DMS 273 (cell line): ENCODE data around the gene PUS1.

Experiments used
- DNase-seq: peaks from one replicate; lab custom pipeline; 2025; ENCODE audit not compliant: unreplicated experiment; lab: John Stamatoyannopoulos, UW

Gene PUS1

GRCh38 chr12:131915823-131916222 is 13.3 kb upstream of the PUS1 start:
- no peak for DNase-seq

- DNase-seq = no peak
These were observed 12.6 kb upstream of the PUS1 start for GRCh38 chr12:131916306-131917138.

- no peak for DNase-seq
These were observed 11.9 kb upstream of the PUS1 start for GRCh38 chr12:131917139-131917710.

DNA sequence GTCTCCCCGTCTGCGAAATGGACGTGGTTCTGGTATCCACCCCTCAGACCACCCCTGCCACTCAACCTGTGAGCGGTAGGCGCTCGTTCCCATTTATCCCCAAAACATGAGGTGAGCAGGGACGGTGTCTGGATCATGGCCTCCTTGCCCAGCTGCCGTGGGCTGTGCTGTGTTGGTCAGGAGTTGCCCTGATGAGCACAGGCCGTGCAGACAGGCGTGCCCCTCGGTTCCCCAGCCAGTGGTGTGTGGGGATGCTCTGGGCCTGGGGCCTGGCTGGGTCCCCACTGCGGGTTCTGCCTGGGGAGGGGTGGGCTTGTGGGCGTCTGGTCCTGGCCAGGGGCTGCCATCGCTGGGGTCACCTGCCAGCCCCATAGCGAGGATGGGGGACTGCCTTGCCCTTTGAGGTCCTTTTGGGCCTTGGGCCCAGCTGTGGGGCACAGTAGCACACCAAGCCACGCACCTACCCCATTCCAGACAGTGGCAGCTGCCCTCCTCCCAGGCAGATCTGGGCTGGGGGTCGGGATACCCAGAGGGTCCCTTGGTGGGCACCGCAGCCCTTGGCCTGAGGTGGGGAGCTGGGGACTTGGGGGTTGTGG is 11.3 kb upstream of the PUS1 start:
- no peak for DNase-seq

- DNase-seq = no peak
These were observed 10.6 kb upstream of the PUS1 start for GRCh38 chr12:131918311-131919050.

DNA sequence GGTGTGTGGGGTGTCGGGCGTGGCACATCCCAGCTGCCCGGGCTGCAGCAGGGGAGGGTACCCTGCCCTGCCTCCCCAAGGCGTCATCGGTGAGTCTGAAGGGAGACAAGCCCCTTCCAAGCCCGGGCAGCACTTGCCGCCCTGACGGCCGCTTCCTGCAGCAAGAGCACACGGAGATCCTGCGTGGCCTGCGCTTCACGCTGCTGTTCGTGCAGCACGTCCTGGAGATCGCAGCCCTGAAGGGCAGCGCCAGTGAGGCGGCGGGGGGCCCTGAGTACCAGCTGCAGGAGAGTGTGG is 10.1 kb upstream of the PUS1 start:
- no peak for DNase-seq

DNA sequence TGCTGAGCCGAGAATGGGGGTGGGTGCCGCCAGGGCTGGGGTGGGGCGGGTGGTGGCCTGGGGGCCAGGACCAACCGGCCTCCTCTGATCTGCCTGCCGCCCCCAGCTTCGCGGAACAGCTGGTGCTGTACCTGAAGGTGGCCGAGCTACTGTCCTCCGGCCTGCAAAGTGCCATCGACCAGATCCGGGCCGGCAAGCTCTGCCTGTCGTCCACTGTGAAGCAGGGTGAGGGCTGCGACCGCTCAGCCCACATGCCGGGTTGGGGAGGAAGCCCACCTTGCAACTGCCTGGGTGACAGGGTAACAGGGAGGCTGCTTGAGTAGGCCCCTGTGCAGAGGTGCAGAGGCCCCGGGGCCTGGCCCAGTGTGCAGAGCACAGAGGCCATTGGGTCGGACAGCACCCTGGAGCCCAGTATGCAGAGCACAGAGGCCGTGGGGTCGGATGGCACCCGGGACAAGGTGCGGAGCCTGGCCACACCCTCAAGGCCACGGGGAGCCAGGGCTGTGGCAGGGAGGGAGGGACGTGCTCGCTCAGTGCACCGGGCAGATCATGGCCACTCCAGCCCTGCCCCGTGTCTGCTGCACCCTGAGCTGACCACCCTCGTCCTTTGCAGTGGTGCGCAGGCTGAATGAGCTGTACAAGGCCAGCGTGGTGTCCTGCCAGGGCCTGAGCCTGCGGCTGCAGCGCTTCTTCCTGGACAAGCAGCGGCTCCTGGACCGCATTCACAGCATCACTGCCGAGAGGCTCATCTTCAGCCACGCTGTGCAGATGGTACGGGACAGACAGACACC is 9.5 kb upstream of the PUS1 start:
- no peak for DNase-seq

- DNase-seq = no peak
These were observed 8.9 kb upstream of the PUS1 start for GRCh38 chr12:131920157-131920508.

DNA sequence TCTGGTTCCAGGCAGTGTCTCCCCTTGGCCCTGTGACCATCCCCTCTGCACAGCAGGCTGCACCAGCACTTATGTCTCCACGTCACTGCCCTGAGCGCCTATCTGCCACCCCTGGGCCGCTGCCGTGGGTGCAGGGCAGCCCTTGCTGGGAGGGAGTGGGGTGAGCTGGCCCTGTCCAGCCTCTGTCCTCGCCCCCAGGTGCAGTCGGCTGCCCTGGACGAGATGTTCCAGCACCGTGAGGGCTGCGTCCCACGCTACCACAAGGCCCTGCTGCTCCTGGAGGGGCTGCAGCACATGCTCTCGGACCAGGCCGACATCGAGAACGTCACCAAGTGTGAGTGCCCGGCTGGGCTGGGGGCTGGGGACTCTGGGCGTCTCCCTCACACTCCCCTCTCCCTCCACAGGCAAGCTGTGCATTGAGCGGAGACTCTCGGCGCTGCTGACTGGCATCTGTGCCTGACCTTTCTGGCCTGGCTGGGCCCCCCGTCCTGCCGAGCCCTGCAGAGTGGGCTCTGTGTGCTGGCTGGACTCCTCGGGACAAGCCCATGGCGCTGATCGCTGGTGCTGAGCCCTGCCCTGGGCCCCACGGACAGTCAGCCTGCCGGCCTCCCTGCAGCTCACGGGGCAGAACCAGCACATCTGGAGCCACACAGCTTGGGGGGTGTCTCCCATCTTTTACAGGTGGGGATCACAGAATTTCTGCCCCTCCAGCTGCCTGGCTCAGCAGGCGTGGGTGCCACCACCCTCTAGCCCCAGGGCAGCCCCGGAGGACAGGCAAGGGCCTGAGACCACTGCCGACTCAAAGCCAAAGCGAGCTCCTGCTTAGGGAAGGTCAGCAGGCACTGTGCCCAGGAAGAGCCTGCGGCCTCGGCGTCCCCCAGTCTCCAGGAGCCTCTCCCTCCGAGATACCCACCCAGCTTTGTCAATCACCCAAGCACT is 7.9 kb upstream of the PUS1 start:
- no peak for DNase-seq

- no peak for DNase-seq
These were observed 7.0 kb upstream of the PUS1 start for GRCh38 chr12:131921866-131922769.

DNA sequence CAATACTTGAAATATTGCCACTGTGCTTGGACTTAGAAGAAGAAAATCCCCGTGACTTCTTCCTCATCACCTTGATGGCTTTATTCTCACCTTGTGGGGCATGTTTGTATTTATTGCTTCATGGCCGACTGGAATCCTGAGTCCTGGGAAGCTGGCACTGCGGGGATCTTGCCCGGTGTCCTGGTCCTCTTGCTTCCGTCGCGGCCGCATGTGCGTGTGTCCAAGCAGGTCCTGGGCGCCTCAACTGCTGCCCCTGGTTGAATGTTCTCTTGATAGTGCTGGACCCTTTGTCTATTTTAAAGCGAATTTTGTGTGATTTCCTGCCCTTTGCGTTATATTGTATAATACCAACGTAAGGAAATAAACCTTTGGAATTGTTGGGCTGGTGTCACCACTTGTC is 6.3 kb upstream of the PUS1 start:
- no peak for DNase-seq

- no peak for DNase-seq
These were observed 5.8 kb upstream of the PUS1 start for GRCh38 chr12:131923260-131923659.

- DNase-seq = no peak
These were observed 1.7 kb upstream of the PUS1 start for GRCh38 chr12:131927110-131928079.

GRCh38 chr12:131928080-131928710 is 881 bp upstream of the PUS1 start:
- DNase-seq = no peak

GRCh38 chr12:131929581-131930456 is 743 bp downstream of the PUS1 start:
- DNase-seq = peak; percentile 46

GRCh38 chr12:131930510-131930909 is 1.4 kb downstream of the PUS1 start:
- DNase-seq = no peak
